NCI-H2171 treated with DMSO at 0.1 percent for 48 hours (cell line): ENCODE data around the gene TCF23.
"Not testable (repeated sequence)": the region's sequence is repeated elsewhere in the genome, so short reads cannot be mapped to it uniquely, and the experiment has no call there.

Experiments
- DNase-seq: peaks from one replicate; lab custom pipeline; 2025; lab: John Stamatoyannopoulos, UW

The TCF23 gene

GRCh38 chr2:27148801-27149439 is at the start of gene TCF23:
Gene TCF23 (plus strand): TSS chr2:27149004. CDS start chr2:27149134, 130 bp downstream.
- DNase-seq: no peak

- DNase-seq: no peak
Measured at GRCh38 chr2:27099334-27099955, 49.4 kb upstream of the TCF23 start.

- no peak for DNase-seq
Measured at GRCh38 chr2:27100036-27100435, 48.8 kb upstream of the TCF23 start.

GRCh38 chr2:27102329-27102728 is 46.5 kb upstream of the TCF23 start:
- DNase-seq: no peak

- DNase-seq: no peak
Measured at GRCh38 chr2:27105981-27106380, 42.8 kb upstream of the TCF23 start.

- no peak for DNase-seq
Measured at GRCh38 chr2:27108221-27108620, 40.6 kb upstream of the TCF23 start.

- no peak for DNase-seq
Measured at GRCh38 chr2:27109083-27109482, 39.7 kb upstream of the TCF23 start.

- not testable (repeated sequence) for DNase-seq
Measured at GRCh38 chr2:27110603-27111352, 38.0 kb upstream of the TCF23 start.

- DNase-seq: not testable (repeated sequence)
Measured at GRCh38 chr2:27111392-27112078, 37.3 kb upstream of the TCF23 start.

GRCh38 chr2:27115519-27115918 is 33.3 kb upstream of the TCF23 start:
- no peak for DNase-seq

GRCh38 chr2:27117995-27118524 is 30.7 kb upstream of the TCF23 start:
- peak; percentile 33 for DNase-seq

- DNase-seq: peak; percentile 47
Measured at GRCh38 chr2:27118525-27119329, 30.1 kb upstream of the TCF23 start, which contains the start of gene CGREF1. Gene CGREF1 (minus strand): TSS chr2:27119128. CDS start chr2:27104366, 14,762 bp downstream.

GRCh38 chr2:27119330-27119670 is 29.5 kb upstream of the TCF23 start:
- DNase-seq: not testable (repeated sequence)

- DNase-seq: no peak
Measured at GRCh38 chr2:27121906-27122305, 26.9 kb upstream of the TCF23 start.

GRCh38 chr2:27122791-27123190 is 26.0 kb upstream of the TCF23 start:
- no peak for DNase-seq

- DNase-seq: peak; percentile 65
Measured at GRCh38 chr2:27123302-27124150, 25.3 kb upstream of the TCF23 start, which contains the start of gene ABHD1. Gene ABHD1 (plus strand): TSS chr2:27123815. CDS start chr2:27123949, 134 bp downstream.

GRCh38 chr2:27125104-27125503 is 23.7 kb upstream of the TCF23 start:
- DNase-seq: no peak

GRCh38 chr2:27126252-27126710 is 22.5 kb upstream of the TCF23 start:
- DNase-seq: no peak

GRCh38 chr2:27127883-27128667 is 20.7 kb upstream of the TCF23 start:
- DNase-seq: no peak
